Activated naive CD4-positive, alpha-beta T cell treated with anti-CD3 and anti-CD28 coated beads, Interleukin-2, amount 10 ng/mL, durations not matched to agents 7 days and 5 days (primary cell): ENCODE results near the gene RPL18.
A peak's percentile ranks its signal among the peaks of the same experiment; 100 is the strongest.
"Not testable (repeated sequence)": the region's sequence is repeated elsewhere in the genome, so short reads cannot be mapped to it uniquely, and the experiment has no call there.

Source experiments
- CTCF ChIA-PET: fragments of 350-600 bp; sonication (Branson Sonifier 250); formaldehyde crosslinking; loops from one replicate; lab custom pipeline; 2021; ENCODE audit warnings: antibody characterized with exemption; lab: Charles Lee
- DNase-seq: peaks from one replicate; pipeline ENCODE4 v3.0.0-alpha.2; 2020
- H3K27ac Mint-ChIP-seq: one replicate; pipeline ENCODE4 v1.8.0; 2021; ENCODE audit warnings: mild to moderate bottlenecking, moderate library complexity, mixed read lengths
- H3K27me3 Mint-ChIP-seq: one replicate; pipeline ENCODE4 v1.8.0; 2021; ENCODE audit warnings: mild to moderate bottlenecking, mixed read lengths
- H3K36me3 Mint-ChIP-seq: one replicate; pipeline ENCODE4 v1.8.0; 2021; ENCODE audit warnings: mixed read lengths
- H3K4me1 Mint-ChIP-seq: one replicate; pipeline ENCODE4 v1.8.0; 2021; ENCODE audit warnings: mixed read lengths
- H3K4me3 Mint-ChIP-seq: one replicate; pipeline ENCODE4 v1.8.0; 2021; ENCODE audit warnings: mild to moderate bottlenecking, moderate library complexity, mixed read lengths
- H3K9me3 Mint-ChIP-seq: one replicate; pipeline ENCODE4 v1.8.0; 2021; ENCODE audit warnings: mixed read lengths

The RPL18 gene

GRCh38 chr19:48637948-48638830 is 19.2 kb upstream of the RPL18 start:
- H3K4me1 Mint-ChIP-seq, result peaks cover 44% of the 10 kb centered on the region
- DNase-seq, result peak; percentile 92
- peaks cover 6% of the 10 kb centered on the region for H3K36me3 Mint-ChIP-seq
- H3K27ac Mint-ChIP-seq, result peak overlapping the region; percentile 96
- H3K27me3 Mint-ChIP-seq, result peaks cover 14% of the 10 kb centered on the region
- no peaks in the 10 kb centered on the region for H3K9me3 Mint-ChIP-seq
- peak overlapping the region; percentile 88 for H3K4me3 Mint-ChIP-seq
- CTCF ChIA-PET, result interaction anchor here (0.6 kb wide), 2 partner anchors 31 to 350 kb away, joined by 3 read pairs; no protein-coding TSS in a partner anchor

DNA sequence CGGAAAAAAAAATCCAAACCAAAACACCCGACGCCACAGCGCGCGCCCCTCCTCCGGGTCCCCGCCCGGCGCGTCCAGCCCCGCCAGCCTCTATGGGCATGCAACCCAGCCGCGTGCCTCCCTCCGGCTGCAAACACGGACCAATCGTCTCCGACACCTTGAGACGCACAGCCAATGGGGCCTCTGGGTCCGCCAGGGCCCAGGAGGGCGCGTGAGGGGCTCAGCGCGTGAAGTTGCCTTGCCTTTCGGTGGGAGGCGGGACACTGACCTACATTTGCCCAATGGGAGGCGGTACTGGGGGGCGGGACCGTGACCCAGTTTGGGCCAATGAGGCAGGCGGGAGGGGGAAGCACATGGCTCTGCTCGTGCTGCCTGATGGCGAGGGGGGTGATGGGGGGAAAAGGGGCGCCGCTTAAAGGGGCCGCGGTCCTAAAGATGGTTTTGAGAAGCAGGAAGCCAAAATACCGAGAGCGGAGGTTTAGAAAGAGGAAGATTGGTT is 18.5 kb upstream of the RPL18 start:
- peak overlapping the region; percentile 88 for H3K4me3 Mint-ChIP-seq
- H3K4me1 Mint-ChIP-seq, result peaks cover 48% of the 10 kb centered on the region
- peaks cover 9% of the 10 kb centered on the region for H3K36me3 Mint-ChIP-seq
- H3K27me3 Mint-ChIP-seq, result peaks cover 11% of the 10 kb centered on the region
- H3K9me3 Mint-ChIP-seq, result no peaks in the 10 kb centered on the region
- CTCF ChIA-PET, result no interaction called here
- peak overlapping the region; percentile 96 for H3K27ac Mint-ChIP-seq
- DNase-seq, result peak; percentile 100

DNA sequence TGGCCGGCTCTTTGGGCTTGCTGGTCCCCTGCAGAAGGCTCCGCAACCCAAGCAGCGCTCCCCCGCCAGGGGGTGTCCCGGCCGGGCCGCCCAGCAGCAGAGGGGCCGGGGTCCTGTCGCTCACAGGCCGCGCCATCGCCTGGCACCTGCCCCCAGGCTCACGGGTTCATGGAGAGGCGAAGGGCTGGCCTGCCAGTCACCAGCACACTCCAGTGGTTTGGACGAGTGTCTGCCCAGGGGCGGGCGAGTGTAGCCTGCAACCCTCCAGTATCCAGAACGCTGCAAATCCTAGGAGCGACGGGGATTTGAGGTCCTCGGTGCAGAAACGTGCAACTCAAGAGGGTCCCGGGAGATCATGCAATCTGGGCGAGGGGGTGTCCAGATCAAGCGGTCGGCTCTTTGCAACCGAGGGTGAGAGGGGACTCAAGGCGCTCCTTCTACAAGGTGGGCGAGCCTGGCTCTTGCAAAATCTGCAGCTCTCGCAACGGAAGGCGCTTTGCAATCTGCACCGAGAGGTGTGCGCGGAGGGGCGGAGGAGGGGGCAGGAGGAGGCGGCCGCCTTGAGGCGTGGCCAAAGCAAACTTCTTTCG is 18.0 kb upstream of the RPL18 start, which contains the start of gene DBP:
Gene DBP, minus strand, starts transcription at position 521 of the 590 bp plus-strand sequence. Its CDS starts 385 bp downstream, at position 136.
- Mint-ChIP-seq H3K9me3 (no peaks in the 10 kb centered on the region), H3K27ac (peak within 1 kb of the TSS; percentile 96), H3K36me3 (peaks cover 11% of the 10 kb centered on the region), H3K4me1 (peaks cover 51% of the 10 kb centered on the region), H3K27me3 (peaks cover 11% of the 10 kb centered on the region), H3K4me3 (peak within 1 kb of the TSS; percentile 88)
- DNase-seq, result no peak
- CTCF ChIA-PET, result no interaction called here

- CTCF ChIA-PET, result no interaction called here
- DNase-seq, result peak; percentile 64
- peaks cover 56% of the 10 kb centered on the region for H3K4me1 Mint-ChIP-seq
- H3K27me3 Mint-ChIP-seq, result peaks cover 11% of the 10 kb centered on the region
- H3K4me3 Mint-ChIP-seq, result peak overlapping the region; percentile 88
- peaks cover 18% of the 10 kb centered on the region for H3K36me3 Mint-ChIP-seq
- peak overlapping the region; percentile 96 for H3K27ac Mint-ChIP-seq
- H3K9me3 Mint-ChIP-seq, result no peaks in the 10 kb centered on the region
These were observed 17.2 kb upstream of the RPL18 start for GRCh38 chr19:48635966-48636858.

DNA sequence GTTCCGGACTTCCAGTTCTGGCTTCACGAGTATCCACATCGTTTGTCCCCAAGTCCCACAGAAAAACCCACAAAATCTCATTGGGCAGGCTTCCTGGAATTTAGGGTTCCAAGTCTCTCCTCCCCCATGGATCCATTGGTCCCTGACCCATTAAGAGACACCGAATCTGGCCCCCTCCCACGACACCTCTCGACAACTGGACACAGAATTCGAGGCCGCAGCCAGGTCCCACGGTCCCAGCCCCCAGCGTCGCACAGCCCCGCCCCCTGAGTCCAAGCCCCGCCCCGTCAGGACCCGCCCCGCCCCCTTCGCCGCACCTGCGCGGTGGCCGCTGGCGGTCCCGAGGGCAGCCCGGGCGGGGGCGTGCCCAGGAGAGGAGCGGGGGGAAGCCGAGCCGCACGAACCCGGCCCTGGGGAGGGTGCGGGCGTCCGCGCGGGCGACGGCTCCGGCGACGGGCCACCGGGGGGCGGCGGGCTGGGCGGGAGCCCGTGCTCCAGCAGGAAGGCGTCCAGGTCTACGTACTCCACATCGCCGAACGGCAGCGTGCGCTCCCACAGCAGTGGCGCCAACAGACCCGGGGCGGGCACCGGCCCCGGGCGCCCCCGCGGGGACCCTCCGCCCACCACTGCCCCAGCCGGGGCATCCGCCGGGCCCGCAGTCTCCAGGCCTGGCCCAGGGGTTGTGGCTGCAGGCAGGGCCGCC is 16.4 kb upstream of the RPL18 start:
- peaks cover 64% of the 10 kb centered on the region for H3K4me1 Mint-ChIP-seq
- H3K9me3 Mint-ChIP-seq, result no peaks in the 10 kb centered on the region
- peak overlapping the region; percentile 96 for H3K27ac Mint-ChIP-seq
- H3K27me3 Mint-ChIP-seq, result peaks cover 11% of the 10 kb centered on the region
- H3K36me3 Mint-ChIP-seq, result peaks cover 18% of the 10 kb centered on the region
- peak overlapping the region; percentile 88 for H3K4me3 Mint-ChIP-seq
- CTCF ChIA-PET, result no interaction called here
- peak; percentile 82 for DNase-seq

- CTCF ChIA-PET, result interaction anchor here (0.9 to 1.3 kb wide), 4 partner anchors 10 to 50 kb away, joined by 3 to 4 read pairs (median 4); partner anchors contain the start of genes CA11, RPL18 and SPHK2
- peak overlapping the region; percentile 91 for H3K27ac Mint-ChIP-seq
- H3K4me3 Mint-ChIP-seq, result peak overlapping the region; percentile 77
- H3K27me3 Mint-ChIP-seq, result peaks cover 6% of the 10 kb centered on the region
- H3K9me3 Mint-ChIP-seq, result no peaks in the 10 kb centered on the region
- peaks cover 26% of the 10 kb centered on the region for H3K36me3 Mint-ChIP-seq
- peak; percentile 95 for DNase-seq
- H3K4me1 Mint-ChIP-seq, result peaks cover 65% of the 10 kb centered on the region
These were observed 15.7 kb upstream of the RPL18 start for GRCh38 chr19:48634424-48635262.

- H3K27ac Mint-ChIP-seq, result peak overlapping the region; percentile 91
- H3K4me3 Mint-ChIP-seq, result peak overlapping the region; percentile 77
- CTCF ChIA-PET, result interaction anchor here (0.9 to 1.3 kb wide), 4 partner anchors 11 to 49 kb away, joined by 3 to 4 read pairs (median 4); partner anchors contain the start of genes CA11, RPL18 and SPHK2
- H3K36me3 Mint-ChIP-seq, result peaks cover 27% of the 10 kb centered on the region
- H3K4me1 Mint-ChIP-seq, result peaks cover 62% of the 10 kb centered on the region
- no peaks in the 10 kb centered on the region for H3K9me3 Mint-ChIP-seq
- DNase-seq, result no peak
- peaks cover under 1% of the 10 kb centered on the region for H3K27me3 Mint-ChIP-seq
These were observed 15.0 kb upstream of the RPL18 start for GRCh38 chr19:48634036-48634342.

DNA sequence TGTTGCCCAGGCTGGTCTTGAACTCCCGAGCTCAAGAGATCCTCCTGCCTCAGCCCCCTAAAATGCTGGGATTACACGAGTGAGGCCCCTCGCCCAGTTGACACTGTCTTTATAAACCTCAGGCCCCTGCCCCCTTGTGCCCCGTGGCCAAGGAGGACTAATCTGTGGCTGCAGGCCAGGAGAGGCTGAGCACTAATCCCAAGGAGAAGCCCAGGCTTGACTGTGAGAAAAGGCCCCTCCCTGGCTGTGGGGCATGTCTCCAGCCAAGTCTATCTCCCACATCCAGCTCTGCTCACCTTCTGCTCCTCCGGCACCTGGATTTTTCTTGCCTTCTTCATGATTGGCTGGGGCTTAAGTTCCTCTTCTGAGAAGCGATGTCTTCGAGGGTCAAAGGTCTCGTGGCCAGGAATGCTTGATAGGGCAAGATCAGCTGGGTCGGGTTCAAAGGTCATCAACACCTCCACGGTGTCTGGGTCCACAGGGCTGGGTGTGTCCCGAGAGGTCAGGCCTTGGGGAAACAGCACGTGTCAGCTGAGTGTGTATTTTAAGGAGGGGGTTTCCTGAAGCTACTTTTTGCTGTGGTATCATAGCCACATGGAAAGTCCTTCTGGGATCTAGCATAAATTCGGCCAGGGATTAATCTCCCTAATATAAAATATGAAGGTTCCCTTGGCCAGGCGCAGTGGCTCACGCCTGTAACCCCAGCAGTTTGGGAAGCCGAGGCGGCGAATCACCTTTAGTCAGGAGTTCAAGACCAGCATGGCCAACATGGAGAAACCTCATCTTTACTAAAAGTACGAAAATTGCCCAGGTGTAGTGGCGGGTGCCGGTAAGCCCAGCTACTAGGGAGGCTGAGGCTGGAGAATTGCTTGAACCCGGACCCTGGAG is 14.4 kb upstream of the RPL18 start:
- H3K4me3 Mint-ChIP-seq, result peak overlapping the region; percentile 77
- peak overlapping the region; percentile 91 for H3K27ac Mint-ChIP-seq
- H3K9me3 Mint-ChIP-seq, result no peaks in the 10 kb centered on the region
- peaks cover 56% of the 10 kb centered on the region for H3K4me1 Mint-ChIP-seq
- CTCF ChIA-PET, result interaction anchor here (0.9 to 1.3 kb wide), 3 partner anchors 12 to 49 kb away, joined by 3 to 4 read pairs (median 3); partner anchors contain the start of genes RPL18 and SPHK2
- no peaks in the 10 kb centered on the region for H3K27me3 Mint-ChIP-seq
- peaks cover 30% of the 10 kb centered on the region for H3K36me3 Mint-ChIP-seq
- DNase-seq, result no peak

GRCh38 chr19:48632692-48633147 is 13.7 kb upstream of the RPL18 start:
- no peak overlapping the region for H3K4me3 Mint-ChIP-seq
- H3K4me1 Mint-ChIP-seq, result peaks cover 50% of the 10 kb centered on the region
- CTCF ChIA-PET, result no interaction called here
- no peaks in the 10 kb centered on the region for H3K9me3 Mint-ChIP-seq
- DNase-seq, result no peak
- peaks cover 29% of the 10 kb centered on the region for H3K36me3 Mint-ChIP-seq
- peak overlapping the region; percentile 74 for H3K27ac Mint-ChIP-seq
- no peaks in the 10 kb centered on the region for H3K27me3 Mint-ChIP-seq

GRCh38 chr19:48632286-48632685 is 13.3 kb upstream of the RPL18 start:
- CTCF ChIA-PET, result not testable (repeated sequence)

GRCh38 chr19:48631225-48631624 is 12.2 kb upstream of the RPL18 start:
- Mint-ChIP-seq H3K4me1 (peaks cover 56% of the 10 kb centered on the region), H3K4me3 (no peak overlapping the region)

More at GRCh38 chr19:48632286-48632685, 13.3 kb upstream of the RPL18 start:
- Mint-ChIP-seq H3K27ac (peak overlapping the region; percentile 74), H3K36me3 (peaks cover 29% of the 10 kb centered on the region), H3K4me1 (peaks cover 50% of the 10 kb centered on the region)
- H3K4me3 Mint-ChIP-seq, H3K27me3 Mint-ChIP-seq, DNase-seq, H3K9me3 Mint-ChIP-seq: not testable (repeated sequence)

More at GRCh38 chr19:48631225-48631624, 12.2 kb upstream of the RPL18 start:
- no peak for DNase-seq
- Mint-ChIP-seq H3K36me3 (peaks cover 29% of the 10 kb centered on the region), H3K27ac (no peak overlapping the region), H3K9me3 (no peaks in the 10 kb centered on the region), H3K27me3 (no peaks in the 10 kb centered on the region)
- CTCF ChIA-PET, result interaction anchor here (1.0 to 1.2 kb wide), 2 partner anchors 46 to 125 kb away, joined by 3 to 4 read pairs; no protein-coding TSS in a partner anchor
